Stimulated activated CD4-positive, alpha-beta T cell treated with anti-CD3 and anti-CD28 coated beads, Interleukin-15, amount 100 ng/mL, for 24 hours (primary cell): ENCODE measurements around the gene NLGN1.
"Not testable (repeated sequence)": the region's sequence is repeated elsewhere in the genome, so short reads cannot be mapped to it uniquely, and the experiment has no call there.

Experiments
- DNase-seq: peaks from one replicate; pipeline ENCODE4 v3.0.0-alpha.2; 2020

The NLGN1 gene

GRCh38 chr3:173583496-173583895, 186.0 kb downstream of the NLGN1 start:
- DNase-seq: no peak

GRCh38 chr3:173584093-173584837, 186.7 kb downstream of the NLGN1 start:
- DNase-seq: no peak

- DNase-seq: no peak
Measured at GRCh38 chr3:173584838-173585831, 187.6 kb downstream of the NLGN1 start.

GRCh38 chr3:173586166-173586565, 188.6 kb downstream of the NLGN1 start:
- DNase-seq: no peak

GRCh38 chr3:173587055-173587454, 189.5 kb downstream of the NLGN1 start:
- no peak for DNase-seq

GRCh38 chr3:173588556-173588955, 191.0 kb downstream of the NLGN1 start:
- DNase-seq: no peak

GRCh38 chr3:173589116-173589515, 191.6 kb downstream of the NLGN1 start:
- DNase-seq: no peak

- no peak for DNase-seq
Measured at GRCh38 chr3:173591401-173591800, 193.9 kb downstream of the NLGN1 start.

GRCh38 chr3:173594881-173595280, 197.3 kb downstream of the NLGN1 start:
- DNase-seq: not testable (repeated sequence)

- DNase-seq: no peak
Measured at GRCh38 chr3:173599673-173600072, 202.1 kb downstream of the NLGN1 start.

GRCh38 chr3:173614522-173614921, 217.0 kb downstream of the NLGN1 start:
- DNase-seq: no peak

- DNase-seq: no peak
Measured at GRCh38 chr3:173615661-173616060, 218.1 kb downstream of the NLGN1 start.

GRCh38 chr3:173617490-173617889, 219.9 kb downstream of the NLGN1 start:
- DNase-seq: no peak

- DNase-seq: no peak
Measured at GRCh38 chr3:173618148-173618547, 220.6 kb downstream of the NLGN1 start.

GRCh38 chr3:173618703-173619102, 221.2 kb downstream of the NLGN1 start:
- no peak for DNase-seq

GRCh38 chr3:173622166-173622565, 224.6 kb downstream of the NLGN1 start:
- no peak for DNase-seq

- no peak for DNase-seq
Measured at GRCh38 chr3:173624086-173624485, 226.5 kb downstream of the NLGN1 start.

GRCh38 chr3:173630849-173631248, 233.3 kb downstream of the NLGN1 start:
- no peak for DNase-seq

- DNase-seq: no peak
Measured at GRCh38 chr3:173632945-173633344, 235.4 kb downstream of the NLGN1 start.

GRCh38 chr3:173635826-173636225, 238.3 kb downstream of the NLGN1 start:
- no peak for DNase-seq

- no peak for DNase-seq
Measured at GRCh38 chr3:173639098-173639497, 241.6 kb downstream of the NLGN1 start.

- no peak for DNase-seq
Measured at GRCh38 chr3:173641696-173642095, 244.2 kb downstream of the NLGN1 start.

- no peak for DNase-seq
Measured at GRCh38 chr3:173644086-173645082, 246.8 kb downstream of the NLGN1 start.
